Naive thymus-derived CD8-positive, alpha-beta T cell (primary cell): Measurements from ENCODE around the gene TMEM184A. TPM values are rescaled to one million over a fixed set of nuclear protein-coding genes. Genes with fewer than 3 reads are reported as not detected.

Source experiments
- polyA plus RNA-seq, 3 donors: library from polyadenylated mRNA; unstranded; fragments of 300-500 nt; fragmentation: Illumina TruSeq; gene quantifications; one replicate each; pipeline ENCODE4 v1.2.3, GENCODE V29; 2021
- total RNA-seq, 8 experiments: library from RNA in 2 of 8; stranded (reverse) in 2 of 8; gene quantifications; one replicate each; pipeline ENCODE4 v1.2.3 and lab custom pipeline; 2021 to 2026

The TMEM184A gene
- total and polyA plus RNA-seq, 5 experiments from 2014 or later: 0.04 TPM; not detected in 4

Other genes starting within 250 kb of the TMEM184A start
- 1 to 10 TPM; 3.5 to 4.6 TPM for gene MICALL2, start 96.7 kb downstream of the TMEM184A start, total RNA-seq
- gene MICALL2, start 96.7 kb downstream of the TMEM184A start, polyA plus RNA-seq: 1 to 10 TPM in 1 of 3 donors, under 1 TPM in 1, not detected in 1; 0.85 to 1.5 TPM
- 100 to 1,000 TPM; 129 to 136 TPM for gene INTS1, start 51.8 kb downstream of the TMEM184A start, total RNA-seq
- 10 to 100 TPM in 2 of 3 donors, 1 to 10 TPM in 1; 9.1 to 24.6 (median 18.5) TPM for gene INTS1, start 51.8 kb downstream of the TMEM184A start, polyA plus RNA-seq
- 10 to 100 TPM; 55.1 to 56.1 TPM for gene MAFK, start 25.5 kb downstream of the TMEM184A start, total RNA-seq
- under 1 TPM; 0.33 to 0.56 (median 0.46) TPM for gene MAFK, start 25.5 kb downstream of the TMEM184A start, polyA plus RNA-seq
- gene PSMG3, start 13.8 kb upstream of the TMEM184A start, total RNA-seq: 10 to 100 TPM; 24.3 to 26.1 TPM
- gene PSMG3, start 13.8 kb upstream of the TMEM184A start, polyA plus RNA-seq: 10 to 100 TPM; 43.5 to 45.8 (median 45.4) TPM
- not detected for gene ELFN1, start 114.1 kb upstream of the TMEM184A start, total RNA-seq
- gene ELFN1, start 114.1 kb upstream of the TMEM184A start, polyA plus RNA-seq: not detected